Measurements from ENCODE around the gene PRSS53.
"Not testable (repeated sequence)": the region's sequence is repeated elsewhere in the genome, so short reads cannot be mapped to it uniquely, and the experiment has no call there.

The PRSS53 gene

GRCh38 chr16:31088459-31089183 is at the start of gene PRSS53:
TSS of gene PRSS53 (minus strand) at chr16:31088943. CDS start at chr16:31088809, 134 bp downstream.
- no peak for DNase-seq

DNA sequence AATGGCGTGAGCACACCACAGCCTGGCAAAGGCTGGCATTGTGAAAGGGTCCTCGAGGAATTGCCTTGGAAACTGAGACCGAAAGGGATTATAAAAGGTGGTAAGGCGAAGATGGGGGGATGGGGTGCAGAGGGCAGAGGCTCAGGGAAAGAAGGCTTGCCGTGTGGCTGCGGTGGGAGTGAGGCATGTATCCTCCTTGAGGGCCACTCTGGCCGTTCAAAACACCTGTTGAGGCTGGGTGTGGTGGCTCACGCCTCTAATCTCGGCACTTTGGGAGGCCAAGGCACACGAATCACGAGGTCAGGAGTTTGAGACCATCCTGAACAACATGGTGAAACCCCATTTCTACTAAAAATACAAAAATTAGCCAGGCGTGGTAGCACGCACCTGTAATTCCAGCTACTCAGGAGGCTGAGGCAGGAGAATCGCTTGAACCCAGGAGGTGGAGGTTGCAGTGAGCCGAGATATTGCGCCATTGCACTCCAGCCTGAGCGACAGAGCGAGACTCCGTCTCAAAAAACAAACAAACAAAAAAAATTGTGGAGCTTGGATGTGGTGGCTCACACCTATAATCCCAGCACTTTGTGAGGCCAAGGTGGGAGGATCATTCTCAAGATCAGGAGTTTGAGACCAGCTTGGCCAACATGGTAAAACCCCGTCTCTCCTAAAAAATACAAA is 48.2 kb upstream of the PRSS53 start:
- DNase-seq: not testable (repeated sequence)

- no peak for DNase-seq
Observed at GRCh38 chr16:31136287-31136662, 47.5 kb upstream of the PRSS53 start.

- no peak for DNase-seq
Observed at GRCh38 chr16:31135535-31136286, 47.0 kb upstream of the PRSS53 start, which contains the start of gene PRSS8. TSS of gene PRSS8 (minus strand) at chr16:31135727. CDS start at chr16:31135498, 229 bp downstream.

- DNase-seq: no peak
Observed at GRCh38 chr16:31134625-31135534, 46.1 kb upstream of the PRSS53 start.

GRCh38 chr16:31134091-31134571 is 45.4 kb upstream of the PRSS53 start:
- DNase-seq: no peak

DNA sequence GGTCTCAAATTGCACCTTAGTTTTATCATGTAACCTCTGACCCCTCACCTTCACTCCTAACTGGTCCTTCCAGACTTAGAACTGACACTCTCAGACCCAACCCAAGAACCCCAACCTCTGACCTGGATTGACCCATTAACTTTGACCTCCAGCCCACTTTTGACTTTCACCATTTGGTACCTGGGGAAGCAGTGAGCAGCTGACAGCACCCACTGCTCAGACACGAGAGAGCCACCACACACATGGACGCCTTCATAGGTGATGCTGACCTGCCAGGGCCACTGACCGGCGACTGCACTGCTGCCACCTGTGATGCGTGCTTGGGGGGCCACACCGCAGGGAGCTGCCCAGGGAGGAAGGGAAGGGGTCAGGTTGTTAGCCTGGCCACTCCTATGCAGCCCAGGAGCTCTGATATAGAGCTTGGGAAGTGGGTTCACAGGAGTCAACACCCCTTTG is 44.3 kb upstream of the PRSS53 start:
- DNase-seq: no peak

GRCh38 chr16:31132303-31132979 is 43.7 kb upstream of the PRSS53 start:
- DNase-seq: no peak

DNA sequence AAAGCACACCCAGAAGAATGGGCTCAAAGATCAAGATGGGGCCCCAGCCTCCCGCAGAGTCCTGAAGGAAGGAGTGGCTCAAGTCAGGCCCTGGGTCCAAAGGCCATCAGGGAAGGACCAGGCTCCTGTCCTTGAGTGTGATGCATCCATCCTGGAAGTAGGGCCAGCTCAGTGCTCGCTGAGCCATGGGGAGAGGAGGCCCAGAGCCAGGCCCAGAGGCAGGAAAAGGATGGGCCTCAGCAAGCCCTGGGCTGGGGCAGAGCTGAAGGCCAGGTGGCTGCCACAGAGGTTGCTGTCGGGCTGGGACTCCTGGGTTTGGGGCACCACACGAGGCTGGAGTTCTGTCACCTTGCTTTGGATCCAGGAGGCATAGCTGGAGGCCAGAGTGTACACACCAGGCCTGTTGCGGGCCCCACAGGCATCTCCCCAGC is 43.1 kb upstream of the PRSS53 start:
- DNase-seq: no peak

DNA sequence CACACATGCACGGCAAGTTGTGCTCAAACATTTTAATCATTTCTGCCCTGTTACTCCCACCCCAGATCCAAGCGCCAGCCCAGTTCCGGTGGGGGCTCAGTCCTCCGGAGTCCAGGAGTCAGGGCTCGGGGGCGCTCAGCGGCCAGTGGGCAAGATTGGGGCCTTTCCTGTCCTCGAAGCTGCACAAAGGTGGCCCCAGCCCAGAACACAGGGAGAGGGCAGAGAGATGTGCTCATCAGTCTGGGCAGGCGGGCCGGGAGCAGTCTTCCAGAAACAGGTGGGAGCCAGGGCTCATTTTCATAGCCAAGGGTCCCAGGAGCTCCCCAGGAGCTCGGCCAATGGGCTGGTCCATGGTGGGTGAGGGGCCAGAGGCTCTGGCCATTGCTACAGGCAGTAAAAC is 42.7 kb upstream of the PRSS53 start:
- no peak for DNase-seq

- DNase-seq: no peak
Observed at GRCh38 chr16:31130899-31131298, 42.2 kb upstream of the PRSS53 start.

DNA sequence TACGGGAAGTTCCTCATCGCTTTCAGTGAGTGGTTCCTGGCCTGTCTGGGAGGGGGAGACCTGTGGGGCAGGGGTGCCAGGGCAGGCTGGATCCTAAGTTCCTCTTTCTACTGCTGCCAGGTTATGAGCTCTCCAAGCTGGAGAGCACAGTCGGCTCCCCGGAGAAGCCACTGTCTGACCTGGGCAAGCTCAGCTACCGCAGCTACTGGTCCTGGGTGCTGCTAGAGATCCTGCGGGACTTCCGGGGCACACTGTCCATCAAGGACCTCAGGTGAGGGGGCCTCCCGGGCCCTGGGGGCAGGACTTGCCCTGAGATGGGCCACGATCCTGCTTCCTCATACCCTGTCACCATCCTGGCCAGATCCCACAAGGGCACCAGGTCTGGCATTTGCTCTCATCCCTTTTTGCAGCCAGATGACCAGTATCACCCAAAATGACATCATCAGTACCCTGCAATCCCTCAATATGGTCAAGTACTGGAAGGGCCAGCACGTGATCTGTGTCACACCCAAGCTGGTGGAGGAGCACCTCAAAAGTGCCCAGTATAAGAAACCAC is 41.7 kb upstream of the PRSS53 start:
- DNase-seq: no peak

DNA sequence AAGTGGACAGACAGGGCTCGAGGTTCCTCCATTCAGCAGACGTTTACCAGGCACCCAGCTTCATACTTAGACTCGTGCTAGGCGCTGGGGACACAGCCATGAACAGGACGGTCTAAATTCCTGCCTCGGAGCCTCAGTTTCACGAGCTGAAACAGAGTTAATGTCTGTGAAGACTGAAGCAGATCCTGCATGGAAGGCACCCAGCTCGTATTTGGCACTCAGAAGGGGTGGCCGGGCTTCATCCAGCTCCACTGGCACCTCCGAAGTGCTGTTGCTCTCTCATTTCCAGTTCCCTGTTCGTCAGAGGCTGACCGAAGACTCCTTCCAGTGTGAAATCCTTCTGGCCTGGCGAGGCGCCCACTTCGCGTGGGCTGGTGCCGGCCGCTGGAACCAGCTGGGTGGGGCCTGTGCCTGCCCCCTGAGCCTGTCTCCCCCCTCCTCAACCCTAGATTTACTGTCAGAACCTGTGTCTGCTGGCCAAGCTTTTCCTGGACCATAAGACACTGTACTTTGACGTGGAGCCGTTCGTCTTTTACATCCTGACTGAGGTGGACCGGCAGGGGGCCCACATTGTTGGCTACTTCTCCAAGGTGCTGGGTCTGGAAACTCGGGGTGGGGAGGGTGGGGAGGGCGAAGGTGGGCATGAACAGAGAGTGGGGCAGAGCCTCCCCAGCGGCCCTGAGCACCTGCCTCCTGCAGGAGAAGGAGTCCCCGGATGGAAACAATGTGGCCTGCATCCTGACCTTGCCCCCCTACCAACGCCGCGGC is 41.0 kb upstream of the PRSS53 start:
- DNase-seq: no peak

DNA sequence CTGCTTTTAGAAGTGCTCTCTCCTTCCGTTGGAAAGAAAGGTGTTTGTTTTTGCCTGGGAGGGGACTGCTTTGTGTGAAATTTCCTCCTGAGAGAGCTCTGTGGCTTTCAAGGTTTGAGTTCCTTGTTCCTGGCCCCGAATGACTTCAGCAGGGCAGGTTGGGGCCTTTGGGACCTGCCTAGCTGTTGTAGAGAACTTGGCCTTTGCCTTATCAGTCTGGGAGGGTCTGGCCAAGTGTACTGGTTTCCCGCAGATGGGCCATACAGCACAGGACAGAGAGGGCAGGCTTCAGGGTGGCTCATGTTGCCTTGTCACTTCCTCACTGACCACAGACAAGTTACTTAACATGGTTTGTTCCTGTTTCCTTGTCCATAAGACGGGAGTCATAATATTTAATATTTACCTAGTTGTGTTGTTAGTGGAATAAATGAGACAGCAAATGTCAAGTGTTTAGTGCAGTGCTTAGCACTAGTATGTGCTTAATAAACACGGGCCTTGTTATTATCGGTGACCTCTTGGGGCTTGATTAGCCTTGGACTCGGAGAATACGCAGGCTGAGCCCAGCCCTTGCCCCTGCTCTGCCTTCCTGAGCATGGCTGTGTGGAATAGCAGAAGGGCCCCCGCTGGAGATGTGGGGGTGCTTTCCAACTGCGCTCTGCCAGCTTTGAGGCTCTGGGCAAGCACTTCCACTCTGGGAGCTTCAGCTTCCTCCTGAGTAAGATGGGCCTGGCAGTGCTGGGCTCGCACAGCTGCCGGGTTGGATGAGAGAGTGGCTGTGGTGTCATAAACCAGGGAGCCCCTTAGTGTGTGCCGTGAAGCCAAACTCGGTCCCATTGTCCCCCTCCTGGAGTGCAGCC is 40.2 kb upstream of the PRSS53 start:
- DNase-seq: no peak

GRCh38 chr16:31127182-31127581 is 38.4 kb upstream of the PRSS53 start:
- DNase-seq: no peak

DNA sequence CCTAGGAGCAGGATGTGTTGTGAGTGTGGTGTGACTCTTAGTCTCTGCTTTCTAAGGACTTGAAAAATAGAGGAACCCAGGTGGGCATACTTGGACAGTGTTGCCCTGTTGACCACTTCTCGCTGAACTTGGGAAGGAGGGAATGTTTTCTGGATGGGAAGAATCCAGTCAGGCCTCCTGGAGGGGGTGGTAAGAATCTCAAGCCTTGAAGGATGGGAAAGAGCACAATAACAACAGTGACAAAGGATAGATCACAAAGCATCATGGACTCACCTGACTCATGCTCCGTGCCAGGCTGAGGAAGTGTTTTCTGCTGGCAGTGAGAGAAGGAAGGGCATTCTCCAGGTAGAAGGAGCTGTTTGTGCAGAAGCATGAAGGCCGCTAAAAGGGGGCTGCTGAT is 37.1 kb upstream of the PRSS53 start:
- no peak for DNase-seq

DNA sequence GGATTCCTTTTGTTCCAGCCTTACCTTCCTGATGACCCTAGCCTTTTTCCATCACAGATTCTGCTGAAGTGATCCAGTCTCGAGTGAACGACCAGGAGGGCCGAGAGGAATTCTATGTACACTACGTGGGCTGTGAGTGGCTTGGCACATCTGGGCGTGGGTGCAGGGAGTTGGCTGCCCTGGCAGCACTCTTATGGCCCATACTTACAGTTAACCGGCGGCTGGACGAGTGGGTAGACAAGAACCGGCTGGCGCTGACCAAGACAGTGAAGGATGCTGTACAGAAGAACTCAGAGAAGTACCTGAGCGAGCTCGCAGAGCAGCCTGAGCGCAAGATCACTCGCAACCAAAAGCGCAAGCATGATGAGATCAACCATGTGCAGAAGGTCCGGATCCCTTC is 31.4 kb upstream of the PRSS53 start:
- DNase-seq: no peak

DNA sequence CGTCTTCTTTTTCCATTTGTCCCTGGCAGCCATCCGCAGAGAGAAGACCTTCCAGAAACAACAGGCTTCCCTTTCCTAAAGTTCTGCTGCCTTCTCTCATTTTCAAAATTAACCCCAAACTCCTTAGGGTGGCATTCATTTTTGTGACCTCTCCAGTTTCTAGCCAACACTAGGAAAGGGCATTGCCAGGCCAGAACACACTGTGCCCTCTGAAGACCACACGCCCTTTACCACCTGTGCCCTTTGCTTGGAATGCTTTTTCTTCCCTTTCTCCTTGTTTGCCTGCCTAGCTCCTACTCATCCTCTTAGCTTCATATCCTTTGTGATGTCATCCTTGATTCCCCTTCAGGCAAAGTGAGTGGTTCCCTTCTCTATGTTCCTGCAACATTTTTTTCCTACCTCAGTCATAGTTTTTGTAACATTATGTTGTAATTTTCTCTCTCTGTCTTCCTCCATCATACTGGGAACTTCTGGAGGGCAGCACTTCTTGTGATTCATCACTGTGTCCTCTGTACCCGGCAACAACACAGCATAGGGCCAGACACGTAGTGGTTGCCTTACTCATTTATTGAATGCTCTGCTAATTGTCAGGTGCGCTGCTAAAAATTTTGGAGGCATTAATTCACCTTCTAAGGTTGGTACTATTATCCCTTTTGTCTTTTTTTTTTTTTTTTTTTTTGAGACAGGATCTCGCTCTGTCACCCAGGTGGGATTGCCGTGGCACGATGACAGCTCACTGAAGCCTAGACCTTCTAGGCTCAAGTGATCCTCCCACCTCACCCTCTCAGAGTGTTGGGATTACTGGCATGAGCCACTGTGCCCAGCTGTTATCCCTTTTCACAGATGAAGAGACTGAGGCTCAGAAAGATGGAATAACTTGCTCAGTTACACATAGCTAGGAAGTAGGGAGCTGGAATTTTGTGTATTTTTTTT is 29.7 kb upstream of the PRSS53 start:
- no peak for DNase-seq

Measured in retina (tissue), 1 donor.